HCT116 (cell line): Measurements from ENCODE around the gene TFF2.

ENCODE experiments used
- CEBPB ChIP-seq: IDR thresholded peaks from 2 replicates; pipeline ENCODE4 v1.6.1; 2012; ENCODE audit warnings: low read depth
- ELF1 ChIP-seq: IDR thresholded peaks from 2 replicates; pipeline ENCODE4 v1.6.1; 2012; ENCODE audit warnings: low read depth, borderline replicate concordance
- EZH2 ChIP-seq: fragments of 200-600 bp; sonication (generic); IDR thresholded peaks from 2 replicates; pipeline ENCODE4 v1.6.1; 2017; ENCODE audit warnings: antibody characterized with exemption, mixed run types
- POLR2A ChIP-seq: IDR thresholded peaks from 2 replicates; pipeline ENCODE4 v1.7.0; 2011; ENCODE audit warnings: borderline replicate concordance; ENCODE audit not compliant: insufficient read depth, insufficient read length; ENCODE audit errors: extremely low read depth
- TF ChIP-seq, protein P1 (sequence below), 3 experiments: fragments of 200-600 bp in 1 of 3; sonication (generic) in 1 of 3; IDR thresholded peaks in 2 of 3; conservative IDR thresholded peaks in 1 of 3; 2 replicates each; pipeline ENCODE4 v1.5.1; 2012 to 2017; ENCODE audit warnings: low read depth in 2 of 3, low read length in 2 of 3, antibody characterized with exemption in 1 of 3, borderline replicate concordance in 1 of 3, control low read depth in 1 of 3, mild to moderate bottlenecking in 1 of 3, mixed read lengths in 1 of 3, mixed run types in 1 of 3, moderate library complexity in 1 of 3; ENCODE audit not compliant: insufficient read depth in 1 of 3

DNA sequence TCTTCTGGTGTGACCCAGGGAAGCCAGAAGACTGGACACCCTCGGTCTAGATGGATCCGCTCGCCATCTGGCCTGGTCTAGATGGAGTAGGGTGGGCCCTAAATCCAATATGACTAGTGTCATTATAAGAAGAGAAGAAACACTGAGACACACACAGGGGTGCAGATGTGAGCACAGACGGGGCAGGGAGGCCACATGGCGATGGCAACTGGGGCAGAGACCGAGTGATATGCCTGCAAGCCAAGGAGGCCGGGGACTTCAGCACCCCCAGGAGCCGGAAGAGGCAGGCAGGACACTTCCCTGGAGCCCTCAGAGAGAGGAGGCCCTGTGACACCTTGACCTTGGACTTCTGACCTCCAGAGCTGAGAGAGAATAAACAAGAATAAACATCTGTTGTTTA, 30.0 kb downstream of the TFF2 start:
- TF ChIP-seq POLR2A (no peak), ELF1 (no peak), EZH2 (no peak), CEBPB (no peak)
- TF ChIP-seq, protein P1, sequence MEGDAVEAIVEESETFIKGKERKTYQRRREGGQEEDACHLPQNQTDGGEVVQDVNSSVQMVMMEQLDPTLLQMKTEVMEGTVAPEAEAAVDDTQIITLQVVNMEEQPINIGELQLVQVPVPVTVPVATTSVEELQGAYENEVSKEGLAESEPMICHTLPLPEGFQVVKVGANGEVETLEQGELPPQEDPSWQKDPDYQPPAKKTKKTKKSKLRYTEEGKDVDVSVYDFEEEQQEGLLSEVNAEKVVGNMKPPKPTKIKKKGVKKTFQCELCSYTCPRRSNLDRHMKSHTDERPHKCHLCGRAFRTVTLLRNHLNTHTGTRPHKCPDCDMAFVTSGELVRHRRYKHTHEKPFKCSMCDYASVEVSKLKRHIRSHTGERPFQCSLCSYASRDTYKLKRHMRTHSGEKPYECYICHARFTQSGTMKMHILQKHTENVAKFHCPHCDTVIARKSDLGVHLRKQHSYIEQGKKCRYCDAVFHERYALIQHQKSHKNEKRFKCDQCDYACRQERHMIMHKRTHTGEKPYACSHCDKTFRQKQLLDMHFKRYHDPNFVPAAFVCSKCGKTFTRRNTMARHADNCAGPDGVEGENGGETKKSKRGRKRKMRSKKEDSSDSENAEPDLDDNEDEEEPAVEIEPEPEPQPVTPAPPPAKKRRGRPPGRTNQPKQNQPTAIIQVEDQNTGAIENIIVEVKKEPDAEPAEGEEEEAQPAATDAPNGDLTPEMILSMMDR (IDR thresholded peaks at IDR 0.05 in 2 of 3, conservative IDR thresholded peaks at IDR 0.05 in 1 of 3; ENCODE audit: borderline replicate concordance in 1 of 3, insufficient read depth in 1 of 3, low read depth in 2 of 3, low read length in 2 of 3) = no peak
